IgD-negative memory B cell (primary cell): ENCODE data around the gene PAIP1. TPM values are rescaled to one million over a fixed set of nuclear protein-coding genes. Genes with fewer than 3 reads are reported as not detected.
"Not testable (repeated sequence)": the region's sequence is repeated elsewhere in the genome, so short reads cannot be mapped to it uniquely, and the experiment has no call there.

Source experiments
- H3K27ac Mint-ChIP-seq, 3 donors: one replicate each; pipeline ENCODE4 v1.8.0; 2020 to 2022; ENCODE audit warnings: mild to moderate bottlenecking in 3 of 3, mixed read lengths in 3 of 3, moderate library complexity in 1 of 3
- H3K27me3 Mint-ChIP-seq: one replicate; pipeline ENCODE4 v1.8.0; 2021; ENCODE audit warnings: mixed read lengths
- H3K36me3 Mint-ChIP-seq: one replicate; pipeline ENCODE4 v1.8.0; 2020; ENCODE audit warnings: mild to moderate bottlenecking, mixed read lengths
- H3K4me1 Mint-ChIP-seq, 3 donors: one replicate each; pipeline ENCODE4 v1.8.0; 2020 to 2022; ENCODE audit warnings: mixed read lengths in 3 of 3, mild to moderate bottlenecking in 1 of 3
- H3K4me3 Mint-ChIP-seq, 4 donors: one replicate each; pipeline ENCODE4 v1.8.0; 2020 to 2022; ENCODE audit warnings: mild to moderate bottlenecking in 4 of 4, mixed read lengths in 4 of 4, moderate library complexity in 3 of 4
- H3K9me3 Mint-ChIP-seq, 3 donors: one replicate each; pipeline ENCODE4 v1.8.0; 2020 to 2021; ENCODE audit warnings: mixed read lengths in 3 of 3, mild to moderate bottlenecking in 1 of 3
- polyA plus RNA-seq: library from polyadenylated mRNA; unstranded; fragments of 300-500 nt; fragmentation: Illumina TruSeq; gene quantifications from one replicate; pipeline ENCODE4 v1.2.3, GENCODE V29; 2021

Gene PAIP1
- polyA plus RNA-seq, 1 donor from 2014 or later = 35.8 TPM

- H3K27ac Mint-ChIP-seq = no peak overlapping the region
- H3K4me1 Mint-ChIP-seq = no peaks in the 10 kb centered on the region
- no peaks in the 10 kb centered on the region for H3K27me3 Mint-ChIP-seq
- no peak overlapping the region for H3K4me3 Mint-ChIP-seq
- H3K9me3 Mint-ChIP-seq = no peaks in the 10 kb centered on the region
- peaks cover 14% of the 10 kb centered on the region for H3K36me3 Mint-ChIP-seq
Measured at GRCh38 chr5:43582082-43583005, 25.5 kb upstream of the PAIP1 start.

GRCh38 chr5:43581398-43581797 is 24.5 kb upstream of the PAIP1 start:
- Mint-ChIP-seq H3K9me3 (no peaks in the 10 kb centered on the region), H3K36me3 (peaks cover 14% of the 10 kb centered on the region), H3K27me3 (no peaks in the 10 kb centered on the region), H3K4me3 (no peak overlapping the region), H3K27ac (no peak overlapping the region), H3K4me1 (no peaks in the 10 kb centered on the region)

GRCh38 chr5:43580402-43581210 is 23.7 kb upstream of the PAIP1 start:
- H3K4me1 Mint-ChIP-seq, H3K4me3 Mint-ChIP-seq, H3K27me3 Mint-ChIP-seq, H3K27ac Mint-ChIP-seq, H3K9me3 Mint-ChIP-seq: not testable (repeated sequence)
- H3K36me3 Mint-ChIP-seq = peaks cover 12% of the 10 kb centered on the region

GRCh38 chr5:43573058-43573457 is 16.2 kb upstream of the PAIP1 start:
- H3K4me1 Mint-ChIP-seq = peaks cover 0 to 2% (median 0%) of the 10 kb centered on the region in 3 donors
- H3K27ac Mint-ChIP-seq = no peak overlapping the region
- no peaks in the 10 kb centered on the region for H3K9me3 Mint-ChIP-seq
- no peak overlapping the region for H3K4me3 Mint-ChIP-seq
- peaks cover 8% of the 10 kb centered on the region for H3K36me3 Mint-ChIP-seq
- H3K27me3 Mint-ChIP-seq = no peaks in the 10 kb centered on the region

- H3K27me3 Mint-ChIP-seq = no peaks in the 10 kb centered on the region
- peaks cover 8% of the 10 kb centered on the region for H3K36me3 Mint-ChIP-seq
- H3K9me3 Mint-ChIP-seq = no peaks in the 10 kb centered on the region
- peaks cover 0 to 2% (median 0%) of the 10 kb centered on the region in 3 donors for H3K4me1 Mint-ChIP-seq
- no peak overlapping the region for H3K4me3 Mint-ChIP-seq
- H3K27ac Mint-ChIP-seq = no peak overlapping the region
Measured at GRCh38 chr5:43572357-43572756, 15.5 kb upstream of the PAIP1 start.

GRCh38 chr5:43571237-43571636 is 14.4 kb upstream of the PAIP1 start:
- Mint-ChIP-seq H3K36me3 (peaks cover 8% of the 10 kb centered on the region), H3K4me1 (peaks cover 0 to 2% (median 0%) of the 10 kb centered on the region in 3 donors), H3K4me3 (no peak overlapping the region), H3K27me3 (no peaks in the 10 kb centered on the region), H3K9me3 (peaks cover 0 to 5% (median 3%) of the 10 kb centered on the region in 3 donors), H3K27ac (no peak overlapping the region)

GRCh38 chr5:43570450-43571158 is 13.7 kb upstream of the PAIP1 start:
- no peaks in the 10 kb centered on the region for H3K4me1 Mint-ChIP-seq
- no peaks in the 10 kb centered on the region for H3K27me3 Mint-ChIP-seq
- peaks cover 8% of the 10 kb centered on the region for H3K36me3 Mint-ChIP-seq
- no peak overlapping the region for H3K27ac Mint-ChIP-seq
- H3K4me3 Mint-ChIP-seq = no peak overlapping the region
- peaks cover 0 to 6% (median 4%) of the 10 kb centered on the region in 3 donors for H3K9me3 Mint-ChIP-seq

GRCh38 chr5:43569236-43569746 is 12.4 kb upstream of the PAIP1 start:
- H3K4me3 Mint-ChIP-seq = no peak overlapping the region
- H3K9me3 Mint-ChIP-seq = peaks cover 0 to 6% (median 4%) of the 10 kb centered on the region in 3 donors
- no peaks in the 10 kb centered on the region for H3K27me3 Mint-ChIP-seq
- H3K27ac Mint-ChIP-seq = no peak overlapping the region
- no peaks in the 10 kb centered on the region for H3K4me1 Mint-ChIP-seq
- peaks cover 4% of the 10 kb centered on the region for H3K36me3 Mint-ChIP-seq

GRCh38 chr5:43567967-43568366 is 11.1 kb upstream of the PAIP1 start:
- Mint-ChIP-seq H3K4me1 (no peaks in the 10 kb centered on the region), H3K9me3 (peaks cover 0 to 6% (median 4%) of the 10 kb centered on the region in 3 donors), H3K4me3 (no peak overlapping the region), H3K36me3 (peaks cover 4% of the 10 kb centered on the region), H3K27me3 (no peaks in the 10 kb centered on the region), H3K27ac (no peak overlapping the region)

GRCh38 chr5:43565043-43565442 is 8.2 kb upstream of the PAIP1 start:
- Mint-ChIP-seq H3K36me3 (no peaks in the 10 kb centered on the region), H3K27ac (no peak overlapping the region), H3K4me1 (no peaks in the 10 kb centered on the region), H3K4me3 (no peak overlapping the region), H3K9me3 (peaks cover 0 to 6% (median 4%) of the 10 kb centered on the region in 3 donors), H3K27me3 (no peaks in the 10 kb centered on the region)

- Mint-ChIP-seq H3K4me3 (no peak overlapping the region), H3K27me3 (no peaks in the 10 kb centered on the region), H3K27ac (no peak overlapping the region), H3K9me3 (peaks cover 0 to 6% (median 4%) of the 10 kb centered on the region in 3 donors), H3K36me3 (no peaks in the 10 kb centered on the region), H3K4me1 (no peaks in the 10 kb centered on the region)
Measured at GRCh38 chr5:43564289-43564850, 7.5 kb upstream of the PAIP1 start.

GRCh38 chr5:43563321-43563720 is 6.4 kb upstream of the PAIP1 start:
- H3K9me3 Mint-ChIP-seq = peaks cover 0 to 6% (median 4%) of the 10 kb centered on the region in 3 donors
- peaks cover 1% of the 10 kb centered on the region for H3K36me3 Mint-ChIP-seq
- H3K27ac Mint-ChIP-seq = no peak overlapping the region
- H3K4me1 Mint-ChIP-seq = no peaks in the 10 kb centered on the region
- no peak overlapping the region for H3K4me3 Mint-ChIP-seq
- H3K27me3 Mint-ChIP-seq = no peaks in the 10 kb centered on the region

GRCh38 chr5:43561356-43561755 is 4.5 kb upstream of the PAIP1 start:
- Mint-ChIP-seq H3K27me3 (no peaks in the 10 kb centered on the region), H3K4me1 (peaks cover 2 to 5% (median 2%) of the 10 kb centered on the region in 3 donors), H3K9me3 (peaks cover 0 to 3% (median 2%) of the 10 kb centered on the region in 3 donors), H3K36me3 (peaks cover 1% of the 10 kb centered on the region), H3K27ac (no peak overlapping the region), H3K4me3 (no peak overlapping the region)

GRCh38 chr5:43560128-43560527 is 3.3 kb upstream of the PAIP1 start:
- peaks cover 1% of the 10 kb centered on the region for H3K36me3 Mint-ChIP-seq
- peak overlapping the region in 2 of 4 donors; percentile 8 to 46 for H3K4me3 Mint-ChIP-seq
- H3K9me3 Mint-ChIP-seq = no peaks in the 10 kb centered on the region
- H3K27me3 Mint-ChIP-seq = no peaks in the 10 kb centered on the region
- peak overlapping the region in 1 of 3 donors; percentile 63 for H3K27ac Mint-ChIP-seq
- H3K4me1 Mint-ChIP-seq = peaks cover 7 to 13% (median 10%) of the 10 kb centered on the region in 3 donors
